PC-9 (cell line): Measurements from ENCODE around the gene ZFP36L1.

Experiments used
- EZH2 ChIP-seq: fragments of 200-600 bp; sonication (generic); IDR thresholded peaks from 2 replicates; pipeline ENCODE4 v1.8.0; 2017; ENCODE audit warnings: antibody characterized with exemption, low read depth
- TF ChIP-seq, protein P1 (sequence below): fragments of 200-600 bp; sonication (generic); conservative IDR thresholded peaks from 2 replicates; pipeline ENCODE4 v1.6.1; 2017; ENCODE audit warnings: mixed run types, antibody characterized with exemption, mild to moderate bottlenecking, moderate library complexity

DNA sequence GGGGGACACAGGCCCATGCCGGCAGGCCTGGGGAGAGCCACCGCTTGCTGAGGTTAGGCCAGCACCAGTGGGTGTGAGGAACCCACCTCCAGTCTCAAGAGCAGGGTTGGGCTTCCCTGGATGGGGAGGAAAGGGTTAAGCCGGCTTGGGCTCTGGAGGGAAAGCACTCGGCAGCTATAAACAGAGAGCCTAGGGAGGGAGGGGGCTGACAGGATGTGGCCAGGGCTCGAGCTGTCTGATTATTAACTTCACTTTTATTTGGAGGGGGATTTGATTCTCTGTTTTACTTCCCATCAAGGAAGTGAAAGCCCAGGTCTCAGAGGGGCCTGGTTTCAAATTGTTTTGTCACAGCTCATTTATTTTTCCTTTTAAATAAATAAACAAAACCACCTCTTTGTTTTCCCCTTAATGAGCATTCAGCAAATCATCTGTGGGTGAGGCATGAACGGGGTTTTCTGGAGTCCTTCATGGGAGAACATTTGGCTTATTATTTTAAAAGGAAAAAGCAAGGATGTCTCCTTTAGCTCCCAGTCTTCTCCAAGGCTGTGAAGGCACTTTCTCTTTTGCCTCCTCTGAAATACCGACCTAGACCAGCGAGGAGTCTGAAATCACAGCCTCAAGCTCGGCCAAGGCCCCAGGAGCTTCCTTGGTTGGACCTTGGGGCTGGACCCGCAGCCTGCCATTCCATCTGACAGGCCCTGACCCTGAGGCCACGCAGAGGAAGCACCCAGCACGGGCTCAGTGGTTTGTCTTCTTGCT lies 21.9 kb upstream of the ZFP36L1 start:
- TF ChIP-seq, protein P1, sequence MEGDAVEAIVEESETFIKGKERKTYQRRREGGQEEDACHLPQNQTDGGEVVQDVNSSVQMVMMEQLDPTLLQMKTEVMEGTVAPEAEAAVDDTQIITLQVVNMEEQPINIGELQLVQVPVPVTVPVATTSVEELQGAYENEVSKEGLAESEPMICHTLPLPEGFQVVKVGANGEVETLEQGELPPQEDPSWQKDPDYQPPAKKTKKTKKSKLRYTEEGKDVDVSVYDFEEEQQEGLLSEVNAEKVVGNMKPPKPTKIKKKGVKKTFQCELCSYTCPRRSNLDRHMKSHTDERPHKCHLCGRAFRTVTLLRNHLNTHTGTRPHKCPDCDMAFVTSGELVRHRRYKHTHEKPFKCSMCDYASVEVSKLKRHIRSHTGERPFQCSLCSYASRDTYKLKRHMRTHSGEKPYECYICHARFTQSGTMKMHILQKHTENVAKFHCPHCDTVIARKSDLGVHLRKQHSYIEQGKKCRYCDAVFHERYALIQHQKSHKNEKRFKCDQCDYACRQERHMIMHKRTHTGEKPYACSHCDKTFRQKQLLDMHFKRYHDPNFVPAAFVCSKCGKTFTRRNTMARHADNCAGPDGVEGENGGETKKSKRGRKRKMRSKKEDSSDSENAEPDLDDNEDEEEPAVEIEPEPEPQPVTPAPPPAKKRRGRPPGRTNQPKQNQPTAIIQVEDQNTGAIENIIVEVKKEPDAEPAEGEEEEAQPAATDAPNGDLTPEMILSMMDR = no peak
- no peak for TF ChIP-seq EZH2
